ENCODE results near the gene PSG11.
"Not testable (repeated sequence)": the region's sequence is repeated elsewhere in the genome, so short reads cannot be mapped to it uniquely, and the experiment has no call there.

- TF ChIP-seq POLR2AphosphoS5, CTCF, EP300, POLR2A (IDR thresholded peaks at IDR 0.05): not testable (repeated sequence)
Measured at GRCh38 chr19:43043492-43044180, 17.4 kb upstream of the PSG11 start.
